Measurements from ENCODE around the gene SMIM1.

Gene SMIM1

GRCh38 chr1:3777078-3777547, 4.6 kb downstream of the SMIM1 start:
- DNase-seq (ENCODE audit: low read depth, low spot score) = no peak

- DNase-seq (ENCODE audit: low read depth, low spot score) = no peak
Measured at GRCh38 chr1:3777647-3778589, 5.4 kb downstream of the SMIM1 start.

GRCh38 chr1:3778590-3779264, 6.2 kb downstream of the SMIM1 start:
- no peak for DNase-seq (ENCODE audit: low read depth, low spot score)

GRCh38 chr1:3779265-3779911, 6.8 kb downstream of the SMIM1 start:
- DNase-seq (ENCODE audit: low read depth, low spot score) = no peak

- DNase-seq (ENCODE audit: low read depth, low spot score) = no peak
Measured at GRCh38 chr1:3779912-3780416, 7.4 kb downstream of the SMIM1 start.

- no peak for DNase-seq (ENCODE audit: low read depth, low spot score)
Measured at GRCh38 chr1:3780901-3781300, 8.4 kb downstream of the SMIM1 start.

GRCh38 chr1:3783651-3784474, 11.3 kb downstream of the SMIM1 start:
- no peak for DNase-seq (ENCODE audit: low read depth, low spot score)

GRCh38 chr1:3785045-3785444, 12.5 kb downstream of the SMIM1 start:
- no peak for DNase-seq (ENCODE audit: low read depth, low spot score)

GRCh38 chr1:3785456-3786157, 13.1 kb downstream of the SMIM1 start:
- no peak for DNase-seq (ENCODE audit: low read depth, low spot score)

GRCh38 chr1:3786468-3787348, 14.2 kb downstream of the SMIM1 start:
- no peak for DNase-seq (ENCODE audit: low read depth, low spot score)

GRCh38 chr1:3787349-3787715, 14.8 kb downstream of the SMIM1 start:
- DNase-seq (ENCODE audit: low read depth, low spot score) = no peak

- no peak for DNase-seq (ENCODE audit: low read depth, low spot score)
Measured at GRCh38 chr1:3787745-3788605, 15.4 kb downstream of the SMIM1 start.

GRCh38 chr1:3788756-3789420, 16.3 kb downstream of the SMIM1 start:
- no peak for DNase-seq (ENCODE audit: low read depth, low spot score)

GRCh38 chr1:3789421-3790300, 17.1 kb downstream of the SMIM1 start:
- DNase-seq (ENCODE audit: low read depth, low spot score) = no peak

- DNase-seq (ENCODE audit: low read depth, low spot score) = no peak
Measured at GRCh38 chr1:3790500-3790923, 18.0 kb downstream of the SMIM1 start.

- DNase-seq (ENCODE audit: low read depth, low spot score) = no peak
Measured at GRCh38 chr1:3790952-3791351, 18.4 kb downstream of the SMIM1 start.

Data from iPS DF 19.7 (cell line).